Stimulated activated CD4-positive, alpha-beta T cell treated with anti-CD3 and anti-CD28 coated beads, Interleukin-15, amount 100 ng/mL, for 1 hour (primary cell): Measurements from ENCODE around the gene COBL.

Experiments
- DNase-seq, 2 donors: peaks; one replicate each; pipeline ENCODE4 v3.0.0-alpha.2; 2020; ENCODE audit warnings: low read depth in 1 of 2, low spot score in 1 of 2

COBL gene

GRCh38 chr7:51306761-51307160 lies 9.8 kb downstream of the COBL start:
- no peak for DNase-seq

DNA sequence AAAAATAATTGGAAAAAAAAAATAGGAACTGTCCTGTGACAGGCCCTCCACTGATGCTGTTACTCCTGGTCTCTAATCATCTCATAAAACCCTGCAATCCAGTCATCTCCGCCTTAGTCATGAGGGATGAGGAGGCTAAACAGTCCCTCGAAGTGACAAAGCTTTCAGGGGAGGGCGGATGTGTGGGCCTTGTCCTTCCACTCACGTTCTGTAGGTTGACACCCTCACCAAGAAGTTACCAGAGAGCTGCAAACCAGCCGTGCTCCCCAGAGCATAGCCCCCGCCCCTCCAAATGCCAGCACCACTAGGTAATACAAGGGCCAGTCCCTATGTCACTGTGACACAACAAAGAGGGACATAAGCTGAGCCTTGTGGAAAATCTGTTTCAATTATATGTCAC lies 11.9 kb downstream of the COBL start:
- no peak for DNase-seq

GRCh38 chr7:51303142-51303525 lies 13.5 kb downstream of the COBL start:
- DNase-seq: no peak

DNA sequence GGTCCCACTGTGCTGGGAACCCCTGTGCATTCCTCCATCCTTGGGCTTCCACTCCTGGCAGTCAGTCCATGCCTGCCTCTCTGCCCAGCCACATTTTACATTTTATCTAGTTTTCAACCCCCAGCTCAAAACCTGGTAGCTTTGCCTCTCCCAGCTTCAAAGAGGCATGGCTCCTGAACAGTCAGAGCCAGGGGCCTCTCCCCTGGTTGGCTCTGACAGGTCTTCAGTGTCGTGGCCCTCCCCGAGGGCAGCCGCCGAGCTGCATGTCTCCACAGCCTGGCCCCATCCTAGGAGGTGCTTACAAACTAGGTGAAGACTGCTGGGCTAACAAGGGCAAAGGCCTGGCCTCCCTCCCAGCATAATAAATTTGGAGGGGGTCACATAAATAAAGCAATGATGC lies 14.8 kb downstream of the COBL start:
- DNase-seq: no peak

- no peak for DNase-seq
Observed at GRCh38 chr7:51300762-51301674, 15.6 kb downstream of the COBL start.

DNA sequence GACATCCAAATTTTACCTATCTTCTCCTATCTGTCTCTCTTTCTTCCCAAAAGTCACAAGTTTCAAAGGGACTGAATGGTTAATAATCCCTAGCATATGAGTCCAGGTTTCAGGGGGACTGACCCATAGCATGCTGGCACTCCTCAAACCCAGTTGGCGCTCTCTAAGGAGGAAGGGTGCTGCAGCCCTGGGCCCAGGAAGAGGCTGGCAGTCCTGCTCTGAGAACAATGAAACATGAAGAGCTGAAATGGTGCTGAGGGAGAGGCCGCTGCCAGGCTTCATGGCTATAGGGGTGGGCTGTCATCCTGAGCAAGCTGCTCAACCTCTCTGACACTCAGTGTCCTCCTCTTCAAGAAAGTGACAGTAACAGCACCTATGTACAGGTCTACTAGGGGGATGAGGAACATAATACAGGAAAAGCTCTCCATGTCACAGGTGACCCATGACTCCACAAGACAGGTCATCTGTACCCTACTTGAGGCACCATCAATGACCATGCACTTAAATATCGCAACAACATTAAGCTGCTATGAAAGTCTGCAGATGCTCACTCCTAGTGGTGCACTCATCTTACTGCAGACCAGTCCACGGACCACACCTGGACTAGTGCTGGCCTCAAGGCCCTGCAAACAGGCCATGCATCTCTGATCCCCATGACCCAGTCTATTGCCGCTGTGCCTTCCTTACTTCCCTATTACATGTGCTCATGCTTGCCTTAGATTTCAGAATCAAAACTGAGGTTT lies 17.0 kb downstream of the COBL start:
- DNase-seq: no peak

GRCh38 chr7:51298912-51299311 lies 17.7 kb downstream of the COBL start:
- no peak for DNase-seq

GRCh38 chr7:51297986-51298385 lies 18.6 kb downstream of the COBL start:
- DNase-seq: no peak

GRCh38 chr7:51295440-51296245 lies 21.0 kb downstream of the COBL start:
- DNase-seq: no peak

- no peak for DNase-seq
Observed at GRCh38 chr7:51292596-51292995, 24.0 kb downstream of the COBL start.

GRCh38 chr7:51290702-51291540 lies 25.7 kb downstream of the COBL start:
- no peak for DNase-seq

- no peak for DNase-seq
Observed at GRCh38 chr7:51290304-51290637, 26.3 kb downstream of the COBL start.

DNA sequence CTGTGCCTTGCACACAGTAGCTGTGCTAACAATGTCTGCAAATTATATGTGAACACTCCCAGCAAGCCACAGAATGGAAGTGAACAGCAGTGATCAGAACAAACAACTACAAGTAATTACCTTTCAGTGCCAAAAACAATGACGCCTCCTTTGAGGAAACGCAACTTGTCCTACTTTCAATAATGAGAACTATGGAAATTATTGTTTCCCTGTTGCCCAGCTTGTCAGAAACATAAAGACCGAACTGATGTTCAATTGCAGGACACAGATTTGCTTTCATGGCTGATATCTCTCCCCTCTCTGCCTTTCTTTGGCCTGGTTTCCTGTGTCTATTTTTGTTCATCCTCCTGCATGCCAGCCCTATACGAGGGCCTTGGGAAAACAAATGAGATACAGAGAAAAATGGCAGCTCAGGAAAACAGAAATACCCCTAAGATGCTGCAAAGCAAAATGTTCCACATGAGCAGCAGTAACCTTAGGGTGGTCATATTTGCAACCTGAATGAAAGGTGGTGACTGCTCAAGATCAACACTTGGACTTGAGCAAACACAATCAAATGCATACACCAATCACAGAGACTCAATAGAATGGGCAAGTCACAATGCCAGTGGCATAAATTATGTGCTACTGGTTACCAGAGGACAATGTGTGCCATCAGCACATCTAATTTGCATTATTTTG lies 26.8 kb downstream of the COBL start:
- no peak for DNase-seq

DNA sequence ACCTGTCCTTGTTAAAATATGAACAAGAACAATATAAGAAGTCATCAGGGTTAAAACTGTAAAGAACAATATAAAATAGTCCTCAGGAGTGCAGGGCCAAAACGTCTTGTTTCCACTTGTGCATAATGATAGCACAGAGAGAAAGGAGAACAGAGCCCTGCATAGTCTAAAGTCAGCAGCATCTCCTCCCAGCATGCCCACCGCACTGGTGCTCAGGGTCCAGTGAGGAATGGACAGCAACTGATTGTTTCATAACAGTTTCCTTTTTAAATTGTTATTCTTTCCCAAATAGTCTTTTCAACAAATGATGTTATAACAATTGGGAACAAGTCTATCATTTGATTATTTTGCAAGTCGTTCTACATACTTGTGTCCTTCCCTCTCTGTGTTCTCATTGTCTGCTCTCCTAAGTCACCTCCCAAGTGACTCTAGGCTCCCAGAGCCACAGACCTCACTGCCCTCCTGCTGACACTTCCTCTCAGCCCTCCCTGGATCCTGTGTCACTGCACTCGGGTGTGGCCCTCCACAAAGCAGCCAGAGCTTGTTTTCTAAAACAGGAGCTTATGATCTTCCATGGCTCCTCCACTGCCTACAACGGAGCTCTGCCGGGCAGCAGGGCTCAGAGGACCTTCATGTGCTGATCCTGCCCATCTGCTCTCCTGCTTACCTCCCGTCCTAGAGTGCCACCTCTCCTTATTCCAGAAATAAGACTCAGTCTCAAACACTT lies 27.6 kb downstream of the COBL start:
- DNase-seq: no peak

DNA sequence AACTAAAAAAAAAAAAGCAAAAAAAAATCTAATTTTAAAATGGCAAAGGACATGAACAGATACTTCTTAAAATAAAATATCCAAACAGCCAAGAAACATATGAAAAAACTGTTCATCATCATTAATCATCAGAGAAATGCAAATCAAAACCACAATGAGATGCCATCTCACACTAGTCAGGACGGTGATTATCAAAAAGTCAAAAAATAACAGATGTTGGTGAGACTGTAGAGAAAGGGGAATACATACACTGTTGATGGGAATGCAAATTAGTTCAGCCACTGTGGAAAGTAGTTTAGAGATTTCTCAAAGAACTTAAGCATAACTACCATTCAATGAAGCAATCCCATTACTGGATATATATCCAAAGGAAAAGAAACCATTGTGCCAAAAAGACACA lies 30.2 kb downstream of the COBL start:
- DNase-seq: no peak

GRCh38 chr7:51280156-51280555 lies 36.5 kb downstream of the COBL start:
- no peak for DNase-seq

DNA sequence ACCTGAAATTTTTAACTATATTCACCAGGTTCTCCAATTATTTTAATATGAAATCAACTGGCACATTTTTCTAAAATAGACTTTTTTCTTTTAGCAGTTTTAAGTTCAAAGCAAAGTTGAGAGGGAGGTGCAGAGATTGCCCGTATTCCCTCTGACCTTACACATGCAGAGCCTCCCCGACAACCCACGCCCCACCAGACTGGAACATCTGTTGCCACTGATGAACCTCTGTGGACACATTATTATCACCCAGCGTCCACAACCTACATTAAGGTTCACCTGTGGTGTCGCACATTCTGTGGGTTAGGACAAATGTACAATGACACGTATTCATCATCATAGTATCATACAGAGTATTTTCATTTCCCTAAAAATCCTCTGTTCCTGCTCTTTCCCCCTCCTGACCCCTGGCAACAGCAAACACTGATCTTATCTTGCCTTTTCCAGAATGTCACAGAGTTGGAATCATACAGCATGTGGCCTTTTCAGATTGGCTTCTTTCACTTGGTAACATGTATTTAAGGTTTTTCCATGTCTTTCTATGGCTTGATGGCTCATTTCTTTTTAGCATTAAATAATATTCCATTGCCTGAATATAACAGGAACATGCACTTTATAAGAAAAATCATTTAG lies 37.1 kb downstream of the COBL start:
- no peak for DNase-seq

DNA sequence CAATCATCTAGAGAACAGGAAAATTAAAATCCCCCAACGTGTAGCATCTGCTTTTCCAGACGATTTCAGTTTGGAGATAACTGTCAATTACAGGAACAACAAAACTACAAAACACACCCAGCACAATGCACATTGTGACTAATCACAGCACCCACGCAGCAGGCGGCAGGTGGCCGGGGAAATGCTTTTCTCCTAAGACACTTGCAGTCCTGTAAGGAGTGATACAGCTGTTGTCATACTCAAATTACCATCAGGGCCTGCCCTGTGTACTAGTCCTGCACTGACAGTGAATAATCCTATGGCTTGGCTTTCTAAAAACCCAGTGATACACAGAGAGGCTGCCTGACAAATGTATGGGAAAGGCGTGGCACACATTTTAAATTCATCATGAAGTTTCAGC lies 37.8 kb downstream of the COBL start:
- DNase-seq: no peak

GRCh38 chr7:51276967-51277366 lies 39.6 kb downstream of the COBL start:
- DNase-seq: no peak
